GM19452 (cell line): ENCODE measurements around the gene CYSRT1.

Experiments
- ATAC-seq: cut with Tn5 transposase; IDR thresholded peaks from one replicate; pipeline ENCODE4 v1.9.1; 2021; ENCODE audit not compliant: unreplicated experiment

The CYSRT1 gene

DNA sequence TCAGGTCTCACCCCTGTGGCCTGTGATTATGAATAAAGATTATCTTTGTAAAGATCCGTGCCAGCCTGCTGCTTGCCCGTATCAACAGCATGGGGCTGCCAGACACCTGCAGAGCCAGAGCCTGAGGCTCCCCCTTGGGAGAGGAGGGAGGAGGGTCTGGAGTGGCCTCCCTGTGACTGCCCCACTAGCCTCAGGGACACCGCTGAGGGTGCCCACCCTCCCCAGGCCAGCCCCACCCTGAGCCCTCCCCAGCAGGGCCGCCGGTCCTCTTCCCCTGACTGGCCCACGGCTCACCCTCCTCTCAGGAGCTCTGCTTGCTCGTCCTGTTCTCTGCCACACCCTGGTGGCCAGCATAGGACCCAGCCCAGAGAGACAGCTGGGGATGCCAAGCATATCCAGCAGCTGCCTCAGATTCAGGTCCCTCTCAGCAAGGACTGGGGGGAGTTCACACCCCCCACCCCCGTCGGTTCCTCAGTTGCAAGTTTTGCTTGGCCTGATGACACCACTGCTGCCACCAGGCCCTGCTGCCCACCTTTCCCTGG is 34.6 kb upstream of the CYSRT1 start:
- ATAC-seq, result no peak

GRCh38 chr9:137191245-137191644 is 33.7 kb upstream of the CYSRT1 start:
- ATAC-seq, result no peak

DNA sequence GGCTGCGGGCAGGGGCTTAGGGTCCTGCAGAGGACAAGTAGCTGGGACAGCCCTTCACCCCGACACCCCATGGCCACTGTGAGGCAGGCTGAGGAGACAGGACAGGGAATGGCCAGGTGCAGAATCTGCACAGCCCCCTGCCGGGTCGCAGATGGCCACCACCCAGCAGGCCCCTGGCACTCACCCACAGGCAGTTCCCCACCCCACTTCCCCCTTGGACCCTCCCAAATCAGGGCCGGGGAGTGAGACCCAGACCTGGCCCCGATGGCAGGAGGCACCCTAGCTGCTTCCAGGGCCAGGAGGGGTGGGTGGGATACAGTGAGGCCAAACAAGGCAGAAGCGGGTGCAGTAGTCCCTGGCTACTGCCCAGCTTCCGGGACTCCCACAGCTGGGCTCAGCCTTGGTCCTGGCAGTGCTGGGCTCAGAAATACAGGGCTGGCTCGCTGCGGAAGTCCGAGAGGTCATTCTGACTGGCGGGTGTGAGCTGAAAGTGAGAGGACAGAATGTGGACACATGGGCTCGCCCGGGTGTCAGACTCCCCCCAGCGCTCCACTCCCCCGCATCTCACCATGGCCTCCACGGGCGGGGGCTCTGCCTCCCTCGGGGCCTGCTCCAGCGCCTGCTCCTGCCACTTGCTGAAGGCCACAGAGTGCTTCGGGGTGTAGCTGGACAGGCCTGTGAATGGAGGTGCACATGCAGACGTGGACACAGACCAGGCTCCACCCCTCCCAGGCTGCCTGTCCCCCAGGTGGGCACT is 33.1 kb upstream of the CYSRT1 start:
- no peak for ATAC-seq

DNA sequence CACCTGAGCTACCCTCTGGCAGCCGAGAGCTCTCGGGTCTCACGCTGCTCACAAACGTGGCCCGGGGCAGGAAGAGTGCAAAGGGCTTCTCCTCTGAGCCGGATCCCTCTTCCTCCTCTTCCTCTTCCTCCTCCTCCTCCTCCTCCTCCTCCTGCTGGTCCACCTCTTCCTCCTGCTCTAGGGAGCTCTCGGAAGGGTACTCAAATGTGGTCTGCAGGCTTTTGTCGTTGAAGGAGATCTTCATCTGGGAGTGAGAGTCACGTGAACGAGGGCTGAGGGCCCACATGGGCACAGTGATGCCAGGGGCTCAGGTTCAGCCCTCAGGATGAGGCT is 32.6 kb upstream of the CYSRT1 start:
- ATAC-seq, result no peak

- no peak for ATAC-seq
These were observed 32.1 kb upstream of the CYSRT1 start for GRCh38 chr9:137192859-137193258.

DNA sequence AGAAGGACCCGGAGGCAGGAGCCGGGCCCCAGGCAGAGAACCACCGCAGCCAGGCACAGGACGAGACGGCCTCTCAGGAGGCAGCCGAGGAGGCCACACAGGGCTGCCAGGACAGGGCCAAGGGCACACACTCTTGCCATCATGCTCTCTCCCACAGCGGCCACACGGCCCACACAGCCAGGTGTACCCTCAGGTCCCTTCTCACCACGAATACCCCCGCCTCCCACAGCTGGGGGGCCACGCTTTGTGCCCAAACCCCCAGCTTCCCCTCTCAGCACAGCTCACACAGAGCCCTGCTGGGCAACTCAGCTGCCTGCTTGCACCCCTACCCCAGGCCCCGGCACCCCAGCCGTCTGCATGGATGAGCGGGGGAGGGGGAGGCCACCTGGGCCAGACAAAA is 31.2 kb upstream of the CYSRT1 start:
- no peak for ATAC-seq

- ATAC-seq, result no peak
These were observed 30.6 kb upstream of the CYSRT1 start for GRCh38 chr9:137194388-137194787.

GRCh38 chr9:137194909-137195308 is 30.1 kb upstream of the CYSRT1 start:
- ATAC-seq, result no peak

GRCh38 chr9:137195525-137196220 is 29.3 kb upstream of the CYSRT1 start:
- ATAC-seq, result no peak

DNA sequence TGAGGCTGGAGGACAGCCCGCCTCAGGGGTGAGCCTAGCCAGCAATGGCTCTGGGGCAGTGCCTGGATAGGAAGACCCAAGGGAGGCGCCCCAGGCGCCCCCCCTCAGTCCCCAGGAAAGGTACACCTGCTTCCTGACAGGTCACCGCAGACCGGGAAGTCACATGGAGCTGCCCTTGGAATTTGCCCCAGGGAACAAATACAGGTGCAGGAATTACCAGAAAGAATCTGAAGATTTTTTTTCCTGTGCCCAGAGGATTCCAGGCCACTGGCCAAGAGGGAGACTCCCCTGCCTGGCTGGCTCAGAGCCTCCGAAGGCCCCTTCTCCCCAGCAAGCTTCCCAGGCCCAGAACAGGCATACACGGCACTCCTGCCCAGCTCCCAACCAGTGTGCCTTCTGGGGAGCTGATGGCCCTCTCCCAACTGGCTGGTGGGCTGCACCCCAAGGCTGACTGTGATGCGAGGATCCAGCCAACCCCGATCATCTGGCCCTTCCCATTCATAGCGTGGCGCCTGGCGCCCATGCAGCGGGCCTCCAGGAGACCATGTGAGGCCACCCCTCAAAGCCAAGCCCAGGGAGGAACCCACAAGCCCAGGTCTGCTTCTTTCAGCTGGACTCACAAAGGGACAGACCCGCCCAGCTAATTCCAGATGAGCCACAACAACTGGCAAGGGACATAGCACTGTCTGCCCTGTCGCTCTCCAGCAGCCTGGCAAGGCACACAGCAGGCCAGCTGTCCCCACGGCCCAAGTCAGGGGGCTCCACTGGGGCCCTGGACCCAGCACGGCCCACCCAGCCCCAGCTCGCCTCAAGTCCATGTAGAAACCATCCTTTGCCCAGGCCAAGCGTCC is 26.7 kb upstream of the CYSRT1 start:
- ATAC-seq, result no peak

DNA sequence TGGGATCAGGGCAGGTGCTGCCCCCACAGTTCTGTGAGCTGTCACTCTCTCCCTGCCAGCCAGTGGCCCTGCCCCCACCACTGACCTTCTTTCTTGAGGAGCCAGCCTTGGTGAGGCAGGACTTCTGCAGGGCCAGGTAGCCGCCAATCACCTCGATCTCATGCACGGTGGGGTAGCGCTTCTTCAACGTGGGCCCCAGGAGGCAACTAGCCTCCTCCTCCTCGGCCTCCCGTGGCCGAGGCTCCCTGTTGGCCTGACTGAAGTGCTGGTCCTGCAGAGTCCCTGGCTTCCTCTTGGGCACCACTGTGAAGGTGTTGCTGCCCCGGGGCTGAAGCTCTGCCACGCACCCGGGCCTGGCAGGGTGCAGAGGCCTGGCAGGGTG is 26.1 kb upstream of the CYSRT1 start:
- no peak for ATAC-seq

DNA sequence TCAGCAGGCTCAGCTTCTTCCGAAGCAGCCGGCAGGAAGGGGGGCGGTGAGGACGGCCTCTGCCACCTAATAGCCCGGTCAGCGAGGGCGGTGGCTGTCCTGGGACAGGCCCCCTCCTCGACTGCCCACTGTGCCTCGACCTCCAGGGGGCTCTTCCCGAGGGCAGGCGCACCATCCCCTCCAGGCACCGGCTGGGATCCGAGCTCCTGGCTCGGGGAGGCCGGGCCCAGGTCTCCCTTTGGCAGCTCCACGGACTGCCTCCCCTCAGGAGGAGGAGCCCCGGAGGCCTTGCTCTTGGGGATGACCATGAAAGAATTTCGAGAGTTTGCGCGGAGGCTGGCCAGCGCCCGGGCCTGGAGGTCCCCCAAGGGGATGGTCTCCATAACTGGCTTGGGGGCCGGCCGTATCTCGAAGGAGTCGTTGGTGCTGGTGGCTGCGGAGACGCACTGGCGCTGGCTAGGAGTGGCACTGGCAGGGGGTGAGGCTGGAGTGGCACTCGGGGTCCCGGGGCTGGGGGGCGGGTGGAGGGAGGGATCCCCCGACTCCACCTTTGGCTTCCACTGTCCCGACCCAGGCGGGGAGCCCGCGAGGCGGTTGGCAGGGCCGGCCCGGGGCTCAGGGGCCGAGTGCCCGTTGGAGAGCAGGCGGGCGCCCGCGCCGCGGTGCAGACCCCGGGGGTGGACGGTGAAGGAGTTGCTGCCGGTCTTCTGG is 25.4 kb upstream of the CYSRT1 start:
- ATAC-seq, result no peak

DNA sequence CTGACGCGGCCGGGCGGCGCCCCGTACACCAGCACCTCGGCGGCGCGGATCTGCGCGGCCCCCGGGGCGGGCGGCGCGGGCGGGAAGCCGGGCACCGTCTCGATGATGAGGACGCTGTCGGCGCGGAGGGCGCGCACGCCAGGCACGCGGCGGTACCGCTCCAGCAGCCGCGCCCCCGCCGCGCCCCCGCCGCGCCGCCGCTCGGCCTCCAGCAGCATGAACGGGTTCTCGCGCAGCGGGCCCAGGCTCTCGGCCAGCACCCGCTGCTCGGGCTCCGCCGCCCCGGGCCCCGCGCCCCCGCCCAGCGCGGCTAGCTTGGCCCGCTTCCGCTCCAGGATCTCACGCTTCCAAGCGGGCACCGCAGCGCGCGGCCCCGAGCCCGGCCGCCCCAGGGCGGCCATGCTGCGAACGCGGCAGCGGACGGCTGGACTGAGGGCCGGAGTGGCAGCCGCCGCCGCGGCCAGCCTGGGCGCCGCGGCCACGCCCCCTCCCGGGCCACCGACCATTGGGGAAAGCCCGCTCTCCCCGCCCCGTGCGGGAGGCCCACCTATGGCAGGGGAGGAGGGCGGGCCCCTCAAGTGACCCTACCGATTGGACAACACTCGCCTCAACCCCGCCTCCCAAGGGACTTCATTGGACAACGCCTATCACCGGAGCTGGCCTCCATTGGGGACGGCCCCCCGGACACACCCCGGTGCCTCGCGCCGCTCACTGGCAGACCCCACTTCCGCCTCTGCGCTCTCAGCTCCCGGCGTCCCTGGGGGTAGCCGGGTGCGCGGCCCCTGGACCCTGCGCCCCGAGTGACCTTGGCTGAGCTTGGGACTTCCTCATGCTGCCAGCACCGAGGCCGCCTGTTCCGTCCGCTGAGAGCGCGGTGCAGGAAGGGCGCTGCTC is 24.4 kb upstream of the CYSRT1 start, which contains the start of gene TPRN:
Gene TPRN, minus strand, starts transcription at position 431 of the 894 bp plus-strand sequence. Its CDS starts 30 bp downstream, at position 401.
- ATAC-seq, result peak; percentile 83

DNA sequence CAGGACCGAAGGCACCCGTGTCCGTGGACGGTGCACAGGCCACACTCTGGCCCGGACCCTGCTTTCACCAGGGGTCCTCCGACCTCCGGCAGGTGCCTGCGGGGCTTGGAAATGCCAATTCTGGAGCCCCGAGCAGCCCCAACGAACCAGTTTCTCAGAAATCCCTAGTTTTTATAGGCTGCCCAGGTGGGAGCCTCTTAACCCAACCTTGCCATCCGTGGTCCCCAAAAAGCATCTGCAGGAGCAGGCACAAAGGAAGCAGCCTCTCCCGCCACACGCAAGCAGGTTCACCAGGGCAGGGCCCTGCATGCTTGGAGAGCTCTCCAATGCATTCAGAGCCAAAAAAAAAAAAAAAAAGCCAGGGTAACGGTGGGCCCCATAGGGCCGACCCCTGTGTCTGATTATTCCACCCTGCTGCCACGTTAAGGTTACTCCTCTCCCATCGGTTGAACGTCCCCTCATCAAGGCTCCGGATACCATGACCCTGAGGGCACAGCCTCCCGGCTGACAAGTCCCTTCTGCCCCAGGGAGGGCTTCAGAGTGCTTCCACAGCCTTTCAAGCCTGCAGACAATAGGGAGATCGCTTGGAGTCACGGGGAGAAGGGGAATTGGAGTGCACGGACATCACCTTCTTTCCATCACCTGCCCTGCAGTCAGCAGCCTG is 23.6 kb upstream of the CYSRT1 start:
- no peak for ATAC-seq

DNA sequence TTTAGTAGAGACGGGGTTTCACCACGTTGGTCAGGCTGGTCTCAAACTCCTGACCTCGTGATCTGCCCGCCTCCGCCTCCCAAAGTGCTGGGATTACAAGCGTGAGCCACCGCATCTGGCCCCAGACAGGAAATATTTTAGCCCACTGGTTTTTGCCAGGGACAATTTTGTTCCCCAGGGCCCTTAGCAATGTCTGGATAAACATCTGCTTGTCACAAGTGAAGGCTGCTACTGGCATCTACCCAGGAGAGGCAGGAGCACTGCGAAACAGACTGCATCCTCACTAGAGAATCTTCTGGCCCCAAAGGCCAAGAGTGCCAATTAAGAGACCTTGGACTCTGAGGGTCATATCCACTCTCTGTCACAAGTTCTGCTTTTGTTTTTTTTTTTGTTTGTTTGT is 22.0 kb upstream of the CYSRT1 start:
- no peak for ATAC-seq

- ATAC-seq, result no peak
These were observed 20.2 kb upstream of the CYSRT1 start for GRCh38 chr9:137204731-137205125.

DNA sequence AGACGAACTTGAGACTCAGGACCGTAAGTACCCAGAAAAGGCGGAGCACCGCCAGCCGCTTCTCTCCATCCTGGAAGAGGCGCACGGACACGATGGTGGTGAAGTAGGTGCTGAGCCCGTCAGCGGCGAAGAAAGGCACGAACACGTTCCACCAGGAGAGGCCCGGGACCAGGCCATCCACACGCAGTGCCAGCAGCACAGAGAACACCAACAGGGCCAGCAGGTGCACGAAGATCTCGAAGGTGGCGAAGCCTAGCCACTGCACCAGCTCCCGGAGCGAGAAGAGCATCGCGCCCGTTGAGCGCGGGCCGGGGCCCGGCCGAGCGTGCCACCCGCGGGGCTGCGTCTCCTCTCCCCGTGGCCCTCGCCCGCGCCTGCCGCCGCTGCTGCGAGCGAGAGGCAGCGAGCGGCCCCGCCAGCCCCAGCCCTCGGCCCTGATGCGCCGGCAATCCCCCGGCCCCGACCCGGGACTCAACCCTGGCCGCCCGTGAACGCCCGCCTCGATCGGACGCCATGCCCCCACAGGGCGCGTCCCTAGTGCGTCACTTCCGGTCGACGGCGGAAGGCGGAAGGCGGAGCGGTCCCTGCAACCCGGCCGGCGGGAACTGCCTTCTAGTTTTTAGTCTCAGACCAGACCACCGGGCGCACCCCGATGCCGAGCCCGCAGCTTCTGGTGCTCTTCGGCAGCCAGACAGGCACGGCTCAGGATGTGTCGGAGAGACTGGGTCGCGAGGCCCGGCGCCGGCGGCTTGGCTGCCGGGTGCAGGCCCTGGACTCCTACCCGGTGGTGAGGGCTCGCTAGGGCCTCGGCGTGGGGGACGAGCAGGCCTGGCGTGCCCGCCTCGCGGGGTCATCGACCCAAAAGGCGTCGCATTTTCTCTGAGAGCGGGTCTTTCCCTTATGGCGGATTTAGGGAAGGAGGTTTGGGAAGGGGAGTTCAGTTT is 19.6 kb upstream of the CYSRT1 start, which contains the start of the genes NDOR1 and TMEM203:
Gene NDOR1, plus strand, starts transcription at position 575 of the 944 bp plus-strand sequence. Its CDS starts 78 bp downstream, at position 653.
Gene TMEM203, minus strand, starts transcription at position 523 of the 944 bp plus-strand sequence. Its CDS starts 234 bp downstream, at position 289.
- no peak for ATAC-seq

DNA sequence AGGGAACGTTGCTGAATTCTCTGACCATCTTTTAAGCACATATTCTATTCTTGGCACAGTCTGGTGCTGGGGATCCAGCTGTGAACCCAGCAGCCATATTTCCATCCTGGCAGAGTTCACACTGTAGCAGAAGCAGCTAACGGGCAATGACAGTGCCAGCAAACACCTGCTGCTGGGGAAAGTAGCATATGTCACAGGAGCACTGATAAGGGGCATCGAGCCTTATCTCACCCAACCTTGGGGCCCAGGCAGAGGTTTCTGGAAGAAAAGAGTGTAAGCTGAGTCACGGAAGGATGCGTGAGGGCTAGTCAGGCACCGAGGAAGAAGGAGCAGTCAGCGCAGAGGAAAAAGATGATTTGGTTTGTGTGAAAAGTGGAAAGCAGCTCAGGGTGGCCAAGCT is 18.4 kb upstream of the CYSRT1 start:
- no peak for ATAC-seq
